Esophagus muscularis mucosa (tissue), 4 donors: Measurements from ENCODE around the gene VAX1. TPM values are rescaled to one million over a fixed set of nuclear protein-coding genes. Genes with fewer than 3 reads are reported as not detected.

Source experiments
- DNase-seq: peaks from one replicate; pipeline ENCODE4 v3.0.0-alpha.2; 2017; ENCODE audit errors: extremely low spot score
- H3K27ac ChIP-seq, 4 donors: fragments of 200-600 bp; sonication (generic); replicated peaks in 1 of 4; 1 replicate in 3 of 4; 2 replicates in 1 of 4; pipeline ENCODE4 v1.5.1; 2016 to 2019; ENCODE audit warnings: mild to moderate bottlenecking in 1 of 4
- H3K27me3 ChIP-seq, 4 donors: fragments of 200-600 bp; sonication (generic); one replicate each; pipeline versions ENCODE4 v1.5.1 to v1.6.0; 2016 to 2019
- H3K36me3 ChIP-seq, 4 donors: fragments of 200-600 bp; sonication (generic); one replicate each; pipeline ENCODE4 v1.5.1; 2016 to 2019
- H3K4me1 ChIP-seq, 4 donors: fragments of 200-600 bp; sonication (generic); one replicate each; pipeline ENCODE4 v1.5.1; 2016 to 2019
- H3K4me3 ChIP-seq, 4 donors: fragments of 200-600 bp; sonication (generic); 1 replicate in 2 of 4; 2 replicates in 2 of 4; pipeline ENCODE4 v1.5.1; 2016 to 2019; ENCODE audit warnings: mild to moderate bottlenecking in 4 of 4, moderate library complexity in 1 of 4
- H3K9me3 ChIP-seq, 4 donors: fragments of 200-600 bp; sonication (generic); 1 replicate in 3 of 4; 2 replicates in 1 of 4; pipeline ENCODE4 v1.5.1; 2016 to 2019
- CTCF ChIP-seq, 3 experiments: fragments of 200-600 bp in 2 of 3; fragments of 450-650 bp in 1 of 3; sonication (generic) in 2 of 3; IDR thresholded peaks; one replicate each; pipeline ENCODE4 v1.5.1; 2017 to 2019; ENCODE audit warnings: antibody characterized with exemption in 3 of 3, mild to moderate bottlenecking in 2 of 3, moderate library complexity in 1 of 3
- EP300 ChIP-seq: sonication (generic); formaldehyde crosslinking; IDR thresholded peaks from one replicate; pipeline ENCODE4 v1.6.1; 2017; ENCODE audit warnings: antibody characterized with exemption
- POLR2A ChIP-seq: fragments of 450-650 bp; IDR thresholded peaks from one replicate; pipeline ENCODE4 v1.6.1; 2017; ENCODE audit warnings: antibody characterized with exemption, moderate library complexity, mild to moderate bottlenecking, low read depth
- POLR2AphosphoS5 ChIP-seq, 2 donors: sonication (generic); formaldehyde crosslinking; IDR thresholded peaks; one replicate each; pipeline ENCODE4 v1.6.1; 2017; ENCODE audit warnings: antibody characterized with exemption in 2 of 2
- WGBS: methylation state at CpG from one replicate; pipeline ENCODE4 v1.1.5; 2018; 5-methylcytosine and 5-hydroxymethylcytosine counted together
- intact Hi-C: fragments of 100-400 bp; cut with DNase I; formaldehyde crosslinking; loops from one replicate; pipeline ENCODE4 v1.15.1; 2023
- total RNA-seq, 4 donors: library from RNA; depleted of rRNA; stranded (reverse); fragments of >200 nt; gene quantifications; one replicate each; pipeline versions ENCODE4 v1.1.0 to v1.2.1, GENCODE V29; 2016

Gene VAX1
- total RNA-seq, 4 donors from 2014 or later, result not detected

DNA sequence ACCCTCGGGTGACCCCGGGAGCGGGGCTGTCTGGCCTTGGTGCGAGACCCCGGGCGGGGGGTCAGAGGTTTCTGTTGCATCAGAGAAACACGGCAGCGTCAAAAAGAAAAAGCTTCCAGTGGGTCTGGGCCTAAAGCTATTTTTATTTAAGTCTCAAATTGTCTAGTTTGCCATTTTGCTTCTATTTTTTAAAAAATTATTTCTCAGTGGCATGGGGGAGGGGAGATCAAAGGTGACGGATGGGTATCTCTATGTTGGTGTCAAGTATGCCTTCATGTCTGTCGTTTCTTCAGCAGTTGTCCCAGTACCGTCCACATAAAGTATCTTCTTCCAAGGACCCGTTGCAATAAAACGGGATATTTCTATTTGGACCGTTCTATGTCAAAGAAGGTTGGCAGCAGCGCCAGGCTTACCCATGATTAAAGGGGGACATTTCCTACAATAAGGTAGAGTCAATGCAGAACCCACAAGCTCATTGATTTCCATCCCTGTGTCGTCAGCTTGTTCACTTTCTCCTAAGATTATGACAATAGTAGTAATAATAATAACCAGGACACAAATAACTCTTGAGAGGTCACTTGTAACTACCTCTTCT lies 26.0 kb upstream of the VAX1 start:
- Histone ChIP-seq H3K27me3 (peaks cover 29 to 100% (median 89%) of the 10 kb centered on the region in 4 donors), H3K4me3 (peak overlapping the region in 2 of 4 donors; percentile 18 to 45), H3K27ac (no peak overlapping the region), H3K36me3 (no peaks in the 10 kb centered on the region), H3K9me3 (no peaks in the 10 kb centered on the region), H3K4me1 (peaks cover 34 to 57% (median 53%) of the 10 kb centered on the region in 4 donors)
- TF ChIP-seq EP300 (no peak), POLR2AphosphoS5 (IDR thresholded peaks at IDR 0.05) (no peak), POLR2A (no peak), CTCF (IDR thresholded peaks at IDR 0.05) (no peak)
- intact Hi-C loops, result no loop called here
- WGBS, result 29% methylated on average over 13 of the region's 16 CpGs
- no peak for DNase-seq

GRCh38 chr10:117163061-117163953 lies 25.2 kb upstream of the VAX1 start:
- peaks cover 29 to 100% (median 86%) of the 10 kb centered on the region in 4 donors for H3K27me3 ChIP-seq
- no peaks in the 10 kb centered on the region for H3K36me3 ChIP-seq
- H3K4me3 ChIP-seq, result peak overlapping the region; percentile 18 to 45 (median 24)
- 2% methylated on average over 19 of the region's 82 CpGs for WGBS
- TF ChIP-seq POLR2A, result no peak
- no peak for TF ChIP-seq EP300
- no peak for TF ChIP-seq CTCF (IDR thresholded peaks at IDR 0.05)
- TF ChIP-seq POLR2AphosphoS5 (IDR thresholded peaks at IDR 0.05), result no peak
- H3K9me3 ChIP-seq, result no peaks in the 10 kb centered on the region
- H3K27ac ChIP-seq, result no peak overlapping the region
- DNase-seq, result no peak
- peaks cover 34 to 54% (median 50%) of the 10 kb centered on the region in 4 donors for H3K4me1 ChIP-seq
- intact Hi-C loops, result no loop called here

- intact Hi-C loops, result no loop called here
- Histone ChIP-seq H3K9me3 (no peaks in the 10 kb centered on the region), H3K27ac (no peak overlapping the region), H3K4me3 (peak overlapping the region; percentile 18 to 45 (median 24)), H3K36me3 (no peaks in the 10 kb centered on the region), H3K27me3 (peaks cover 26 to 100% (median 81%) of the 10 kb centered on the region in 4 donors), H3K4me1 (peaks cover 27 to 45% (median 41%) of the 10 kb centered on the region in 4 donors)
- TF ChIP-seq CTCF (IDR thresholded peaks at IDR 0.05), result no peak
- no peak for TF ChIP-seq EP300
- TF ChIP-seq POLR2AphosphoS5 (IDR thresholded peaks at IDR 0.05), result no peak
- TF ChIP-seq POLR2A, result no peak
- WGBS, result 5% methylated on average over 31 of the region's 39 CpGs
- DNase-seq, result no peak
These were observed 24.3 kb upstream of the VAX1 start for GRCh38 chr10:117162093-117163060.

GRCh38 chr10:117161386-117162033 lies 23.4 kb upstream of the VAX1 start:
- WGBS, result 8% methylated on average over 6 of the region's 6 CpGs

More at GRCh38 chr10:117161386-117162033, 23.4 kb upstream of the VAX1 start:
- H3K4me3 ChIP-seq, result no peak overlapping the region
- TF ChIP-seq POLR2A (no peak), POLR2AphosphoS5 (IDR thresholded peaks at IDR 0.05) (no peak), EP300 (no peak), CTCF (IDR thresholded peaks at IDR 0.05) (no peak)
- H3K4me1 ChIP-seq, result peaks cover 27 to 40% (median 37%) of the 10 kb centered on the region in 4 donors
- peaks cover 21 to 100% (median 80%) of the 10 kb centered on the region in 4 donors for H3K27me3 ChIP-seq
- intact Hi-C loops, result no loop called here
- H3K36me3 ChIP-seq, result no peaks in the 10 kb centered on the region
- no peaks in the 10 kb centered on the region for H3K9me3 ChIP-seq
- DNase-seq, result no peak
- no peak overlapping the region for H3K27ac ChIP-seq
